Ovary (tissue), 9 donors: ENCODE results near the gene ARL8A. TPM values are rescaled to one million over a fixed set of nuclear protein-coding genes. Genes with fewer than 3 reads are reported as not detected.

Experiments used
- DNase-seq, 5 donors: peaks; one replicate each; pipeline ENCODE4 v3.0.0-alpha.2; 2019 to 2020
- H3K27ac ChIP-seq, 2 donors: fragments of 200-600 bp; one replicate each; pipeline versions ENCODE4 v1.5.1 to v1.8.0; 2019 to 2022
- H3K27me3 ChIP-seq: fragments of 200-600 bp; one replicate; pipeline ENCODE4 v1.8.0; 2022
- H3K36me3 ChIP-seq: fragments of 200-600 bp; sonication (generic); one replicate; pipeline ENCODE4 v1.5.1; 2019
- H3K4me1 ChIP-seq: one replicate; pipeline ENCODE4 v1.8.1; 2013; ENCODE audit warnings: mild to moderate bottlenecking, moderate library complexity; ENCODE audit not compliant: insufficient read depth
- H3K4me3 ChIP-seq: fragments of 200-600 bp; sonication (generic); one replicate; pipeline ENCODE4 v1.5.1; 2017
- H3K9me3 ChIP-seq, 2 donors: fragments of 200-600 bp in 1 of 2; sonication (generic) in 1 of 2; one replicate each; pipeline versions ENCODE4 v1.5.1 to v1.8.1; 2013 to 2019; ENCODE audit warnings: mild to moderate bottlenecking in 1 of 2, moderate library complexity in 1 of 2
- EP300 ChIP-seq: sonication (generic); formaldehyde crosslinking; IDR thresholded peaks from one replicate; pipeline ENCODE4 v1.6.1; 2017; ENCODE audit warnings: antibody characterized with exemption
- POLR2A ChIP-seq: fragments of 450-650 bp; IDR thresholded peaks from one replicate; pipeline ENCODE4 v1.6.1; 2017; ENCODE audit warnings: antibody characterized with exemption, mild to moderate bottlenecking, moderate library complexity
- WGBS, 3 donors: extraction: QIAGEN DNeasy Blood & Tissue Kit in 1 of 3; methylation state at CpG; one replicate each; pipeline versions ENCODE4 v1.1.5 to v1.1.7; 2013 to 2017; 5-methylcytosine and 5-hydroxymethylcytosine counted together
- intact Hi-C, 4 donors: fragments of 100-400 bp; cut with DNase I; formaldehyde crosslinking; loops; one replicate each; pipeline versions ENCODE4 v1.11.0 to v1.15.1; 2022 to 2023
- polyA plus RNA-seq, 2 donors: library from polyadenylated mRNA; stranded (reverse); fragments of 200-250 nt in 1 of 2; fragments of 350-450 nt in 1 of 2; fragmentation: Illumina TruSeq in 1 of 2; extraction: RNeasy Lipid Tissue Mini Kit (QIAGEN cat#74804) in 1 of 2; gene quantifications; one replicate each; pipeline ENCODE4 v1.2.3, GENCODE V29; 2013 to 2014
- total RNA-seq, 7 donors: library from RNA; depleted of rRNA in 2 of 7; stranded (reverse); fragments of >200 nt in 2 of 7; fragmentation: NEBNext Ultra II Directional in 3 of 7; extraction: Animal tissue kit (Norgen Biotek cat#: 25700) in 3 of 7; gene quantifications; one replicate each; pipeline versions ENCODE4 v1.1.0 to v1.2.4, GENCODE V29; 2016 to 2023
- TF ChIP-seq, protein P1 (sequence below), 3 donors: fragments of 450-650 bp in 2 of 3; fragments of 200-600 bp in 1 of 3; IDR thresholded peaks; one replicate each; pipeline versions ENCODE4 v1.5.1 to v1.8.0; 2016 to 2022; ENCODE audit warnings: antibody characterized with exemption in 3 of 3, mild to moderate bottlenecking in 1 of 3
- donor health status: DM: no; HTN: no; CAD: no; lungs with moderate emphysema.
- donor health status: DM: no; HTN: no; CAD: no.
- donor health status: Bipolar disorder and iron deficiency.
- donor health status: DM: yes; HTN: yes; CAD: no.
- donor health status: DM: no; HTN: no; CAD: no.
- donor health status: DM: yes; HTN: yes; CAD: no.

ARL8A gene
- total and polyA plus RNA-seq, 9 donors: 20.0 to 95.9 (median 65.8) TPM

DNA sequence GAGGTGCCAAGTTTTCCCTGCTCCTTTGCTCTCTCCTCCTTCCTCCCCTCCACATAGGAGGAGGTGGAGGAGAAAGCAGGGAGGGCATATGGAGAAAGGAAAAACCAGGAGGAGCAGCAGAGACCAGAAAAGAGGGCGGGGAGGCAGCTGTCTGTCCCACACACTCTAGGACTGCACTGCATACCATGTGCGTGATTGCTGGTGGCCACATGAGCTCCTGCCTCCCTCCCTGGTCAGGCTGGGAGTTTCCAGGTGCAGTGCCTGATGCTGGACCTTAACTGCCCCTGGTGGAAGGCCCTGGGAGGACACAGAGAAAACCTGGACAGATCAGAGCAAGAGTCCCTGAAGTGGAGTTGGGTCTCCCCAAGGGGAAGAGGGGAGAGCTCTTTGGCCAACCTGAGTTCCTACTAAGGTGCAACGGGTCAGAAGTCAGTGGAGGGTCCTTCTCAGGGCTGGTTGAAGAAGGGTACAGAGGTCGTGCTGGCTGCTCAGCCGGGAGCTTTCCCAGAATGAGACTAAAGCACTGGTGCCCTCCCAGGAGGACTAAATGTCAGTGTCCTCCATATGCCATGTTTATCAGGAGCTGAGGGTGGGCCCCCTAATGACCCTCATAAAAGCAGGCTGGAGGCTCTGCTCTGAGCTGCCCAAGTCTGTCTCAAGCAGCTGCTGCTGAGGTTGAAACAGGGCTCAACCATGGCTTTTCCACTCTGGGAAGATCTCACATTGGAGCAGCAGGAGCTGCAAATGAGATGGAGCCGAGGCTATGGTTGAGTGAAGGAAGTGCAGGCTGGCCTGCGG, 45.6 kb upstream of the ARL8A start:
- H3K9me3 ChIP-seq: no peaks in the 10 kb centered on the region
- TF ChIP-seq EP300 (no peak), POLR2A (no peak)
- TF ChIP-seq, protein P1, sequence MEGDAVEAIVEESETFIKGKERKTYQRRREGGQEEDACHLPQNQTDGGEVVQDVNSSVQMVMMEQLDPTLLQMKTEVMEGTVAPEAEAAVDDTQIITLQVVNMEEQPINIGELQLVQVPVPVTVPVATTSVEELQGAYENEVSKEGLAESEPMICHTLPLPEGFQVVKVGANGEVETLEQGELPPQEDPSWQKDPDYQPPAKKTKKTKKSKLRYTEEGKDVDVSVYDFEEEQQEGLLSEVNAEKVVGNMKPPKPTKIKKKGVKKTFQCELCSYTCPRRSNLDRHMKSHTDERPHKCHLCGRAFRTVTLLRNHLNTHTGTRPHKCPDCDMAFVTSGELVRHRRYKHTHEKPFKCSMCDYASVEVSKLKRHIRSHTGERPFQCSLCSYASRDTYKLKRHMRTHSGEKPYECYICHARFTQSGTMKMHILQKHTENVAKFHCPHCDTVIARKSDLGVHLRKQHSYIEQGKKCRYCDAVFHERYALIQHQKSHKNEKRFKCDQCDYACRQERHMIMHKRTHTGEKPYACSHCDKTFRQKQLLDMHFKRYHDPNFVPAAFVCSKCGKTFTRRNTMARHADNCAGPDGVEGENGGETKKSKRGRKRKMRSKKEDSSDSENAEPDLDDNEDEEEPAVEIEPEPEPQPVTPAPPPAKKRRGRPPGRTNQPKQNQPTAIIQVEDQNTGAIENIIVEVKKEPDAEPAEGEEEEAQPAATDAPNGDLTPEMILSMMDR (IDR thresholded peaks at IDR 0.05): no peak
- no peak overlapping the region for H3K27ac ChIP-seq
- no peak overlapping the region for H3K4me3 ChIP-seq
- DNase-seq: no peak
- H3K36me3 ChIP-seq: no peaks in the 10 kb centered on the region
- H3K27me3 ChIP-seq: no peaks in the 10 kb centered on the region
- peaks cover 3% of the 10 kb centered on the region for H3K4me1 ChIP-seq
- 71 to 77% (median 73%) methylated on average over 7 of the region's 7 CpGs for WGBS, 3 donors
- intact Hi-C loops: loop anchor here (2.0 to 10.0 kb wide), 5 partner anchors 117 to 527 kb away; partner anchors contain the start of gene SYT2 (in 1 of the 4)

DNA sequence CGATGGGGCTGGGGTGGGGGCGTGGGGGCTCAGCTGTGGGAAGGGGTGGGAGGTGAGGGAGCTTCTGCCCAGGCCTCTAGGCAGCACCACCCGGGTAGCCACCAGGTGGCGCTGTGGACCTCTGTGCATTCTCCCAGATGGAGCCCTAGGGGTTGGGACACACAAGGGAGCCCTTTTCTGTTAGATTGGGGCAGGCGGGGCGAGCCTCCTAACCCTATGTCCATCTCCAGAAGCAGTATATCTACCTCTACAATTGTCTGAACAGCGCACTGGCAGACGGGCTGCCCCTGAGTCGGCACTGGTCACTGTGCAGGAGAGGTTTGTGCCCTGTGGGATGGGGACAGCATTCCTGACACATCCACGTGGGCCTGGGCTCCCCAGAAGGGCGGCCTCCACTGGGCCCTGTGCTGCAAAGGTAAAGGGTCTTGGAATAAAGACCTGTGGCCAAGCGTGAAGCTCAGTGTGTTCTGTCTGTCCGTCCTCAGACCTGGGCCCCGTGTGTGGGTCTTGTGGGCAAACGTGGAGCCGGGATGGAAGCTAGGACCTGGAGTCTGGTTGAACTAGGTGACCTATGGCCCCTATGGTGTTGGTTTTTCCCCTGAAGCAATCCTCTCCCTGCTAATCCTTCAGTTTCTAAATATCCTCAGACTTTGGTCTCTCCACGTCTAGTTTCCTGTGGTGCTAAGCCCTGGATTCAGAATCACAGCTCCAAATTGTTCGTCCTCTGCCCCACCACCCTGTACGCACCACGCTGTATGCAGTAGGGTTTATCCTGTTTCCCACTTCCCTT, 44.7 kb upstream of the ARL8A start:
- Histone ChIP-seq H3K4me3 (no peak overlapping the region), H3K36me3 (no peaks in the 10 kb centered on the region), H3K27me3 (no peaks in the 10 kb centered on the region), H3K27ac (no peak overlapping the region), H3K4me1 (peaks cover 3% of the 10 kb centered on the region), H3K9me3 (no peaks in the 10 kb centered on the region)
- TF ChIP-seq EP300: no peak
- TF ChIP-seq, protein P1 (IDR thresholded peaks at IDR 0.05): peak in 2 of 3 donors; percentile 15 to 53
- TF ChIP-seq POLR2A: no peak
- DNase-seq: peak; percentile 51 to 84 (median 73)
- 57 to 68% (median 59%) methylated on average over 17 to 20 of the region's 20 CpGs for WGBS, 3 donors
- intact Hi-C loops: loop anchor here (2.0 to 10.0 kb wide), 5 partner anchors 118 to 528 kb away; partner anchors contain the start of gene SYT2 (in 1 of the 4)

DNA sequence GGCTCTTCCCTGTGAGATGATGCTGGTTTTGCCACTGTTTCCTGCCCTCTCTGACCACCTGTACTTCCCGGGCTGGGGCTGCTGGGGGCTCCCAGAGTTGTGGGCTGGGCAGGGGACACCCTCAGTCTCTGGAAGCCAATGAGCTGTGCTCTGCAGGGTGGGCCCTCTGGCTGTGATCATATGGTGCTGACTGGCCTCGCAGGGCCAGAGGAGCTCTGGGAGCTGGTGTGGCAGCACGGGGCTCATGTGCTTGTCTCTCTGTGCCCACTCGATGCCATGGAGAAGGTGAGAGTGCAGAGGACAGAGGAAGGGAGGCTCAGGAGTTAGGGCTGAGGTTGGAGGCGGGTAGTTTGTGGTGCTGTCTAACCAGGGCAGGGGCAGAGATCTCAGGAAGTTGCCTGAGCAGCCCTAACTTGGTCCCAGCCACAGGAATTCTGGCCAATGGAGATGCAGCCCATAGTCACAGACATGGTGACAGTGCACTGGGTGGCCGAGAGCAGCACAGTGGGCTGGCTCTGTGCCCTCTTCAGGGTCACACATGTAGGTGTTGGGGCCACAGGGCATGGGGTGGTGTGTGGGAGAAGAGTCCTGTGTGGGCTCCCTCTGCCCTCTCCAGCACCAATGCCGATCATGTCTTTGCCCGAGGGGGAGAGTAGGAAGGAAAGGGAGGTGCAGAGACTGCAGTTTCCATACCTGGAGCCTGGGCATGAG, 43.3 kb upstream of the ARL8A start:
- TF ChIP-seq, protein P1 (IDR thresholded peaks at IDR 0.05): no peak
- no peak for TF ChIP-seq POLR2A
- TF ChIP-seq EP300: no peak
- no peaks in the 10 kb centered on the region for H3K27me3 ChIP-seq
- intact Hi-C loops: loop anchor here (2.0 to 10.0 kb wide), 5 partner anchors 119 to 529 kb away; partner anchors contain the start of gene SYT2 (in 1 of the 4)
- no peaks in the 10 kb centered on the region for H3K9me3 ChIP-seq
- no peak overlapping the region for H3K4me3 ChIP-seq
- DNase-seq: no peak
- WGBS, 3 donors: 64 to 77% (median 67%) methylated on average over 8 of the region's 8 CpGs
- no peak overlapping the region for H3K27ac ChIP-seq
- H3K36me3 ChIP-seq: no peaks in the 10 kb centered on the region
- no peaks in the 10 kb centered on the region for H3K4me1 ChIP-seq
